Stimulated activated CD8-positive, alpha-beta memory T cell treated with anti-CD3 and anti-CD28 coated beads, Interleukin-15, amount 100 ng/mL, for 48 hours (primary cell): ENCODE measurements around the gene IL21.

Experiments used
- DNase-seq, 2 donors: peaks; one replicate each; pipeline ENCODE4 v3.0.0-alpha.2; 2020; ENCODE audit warnings: low read depth in 2 of 2

IL21 gene

DNA sequence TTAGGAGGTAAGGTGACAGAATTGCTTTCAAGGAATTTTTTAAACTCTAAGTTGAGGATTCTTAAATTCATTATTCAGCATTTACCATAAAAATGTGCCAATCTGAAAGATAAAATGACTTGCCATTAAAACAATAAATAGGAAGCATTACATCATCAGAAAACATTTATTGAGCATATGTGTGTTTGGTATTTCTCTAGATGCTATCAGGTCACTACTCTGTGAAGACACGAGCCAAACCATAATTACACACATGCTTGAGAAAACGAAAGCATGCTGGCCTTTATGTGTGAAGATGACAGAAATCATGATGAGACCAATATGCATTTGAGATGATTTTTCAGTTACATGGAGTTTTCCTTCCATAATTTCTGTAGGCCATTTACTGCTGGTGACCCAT, 12.3 kb upstream of the IL21 start:
- no peak for DNase-seq

- DNase-seq, result no peak
Measured at GRCh38 chr4:122632396-122633143, 11.7 kb upstream of the IL21 start.

- DNase-seq, result no peak
Measured at GRCh38 chr4:122625156-122625555, 4.3 kb upstream of the IL21 start.

DNA sequence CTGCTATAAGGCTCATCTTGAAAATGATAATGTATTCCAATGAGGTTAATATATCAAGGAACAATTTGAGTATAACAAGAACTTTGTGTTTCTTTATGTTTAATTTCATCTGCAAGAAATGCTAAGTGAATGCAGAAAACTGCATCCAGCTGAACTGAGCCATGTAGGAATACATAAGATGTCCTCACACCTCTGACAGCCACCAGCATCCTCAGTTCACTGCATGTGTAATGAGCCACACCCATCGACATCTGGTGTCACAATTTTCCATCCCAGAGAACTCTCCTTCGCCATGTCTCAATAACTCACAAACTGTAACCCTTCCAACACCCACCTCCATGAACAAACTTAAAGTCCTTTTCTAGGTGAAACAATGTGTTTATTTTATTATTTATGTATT, 3.3 kb upstream of the IL21 start:
- no peak for DNase-seq

DNA sequence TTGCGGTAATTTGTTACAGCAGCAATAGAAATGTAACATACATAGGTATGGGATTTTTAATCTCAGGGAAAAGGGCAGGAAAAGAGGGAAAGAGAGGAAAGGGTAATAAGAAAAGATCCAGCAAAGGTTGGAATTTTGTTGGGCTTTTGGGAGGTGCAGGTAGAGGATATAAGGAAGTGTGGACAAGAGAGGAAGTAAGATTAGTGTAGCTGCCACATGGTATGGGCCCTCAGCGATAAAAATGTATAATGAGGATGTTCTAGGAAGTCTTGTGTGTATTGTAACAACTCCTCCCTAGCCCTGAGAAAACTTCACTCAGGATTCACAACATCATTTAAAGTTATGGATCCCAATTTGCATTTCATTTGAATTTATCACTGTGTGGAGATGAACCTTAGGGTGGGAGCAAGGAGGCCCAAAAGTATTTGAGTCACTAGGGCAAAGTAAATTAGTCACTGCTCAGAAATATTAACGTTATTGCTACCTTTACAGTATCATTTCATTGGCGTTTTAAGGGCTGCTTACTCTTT, 2.8 kb upstream of the IL21 start:
- no peak for DNase-seq

GRCh38 chr4:122622400-122622799, 1.5 kb upstream of the IL21 start:
- DNase-seq, result no peak

DNA sequence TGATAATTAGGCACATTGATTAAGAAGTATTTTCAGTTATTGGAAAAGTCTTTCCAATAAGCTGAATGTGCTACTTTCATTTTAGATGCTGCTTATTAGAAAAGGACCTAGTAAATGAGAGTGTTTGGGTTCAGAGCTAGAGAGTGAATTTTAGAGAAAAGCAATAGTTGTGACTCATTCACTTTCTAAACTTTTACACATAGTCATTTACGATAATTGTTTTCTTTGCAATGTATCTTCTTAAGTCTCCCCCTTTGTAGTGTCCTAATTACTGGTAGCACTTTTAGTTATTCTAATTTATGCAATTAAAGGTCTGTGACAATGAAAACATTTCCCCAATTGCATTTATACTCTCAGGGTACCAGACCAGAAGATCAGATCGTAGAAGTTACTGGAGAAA, 1.3 kb downstream of the IL21 start:
- DNase-seq, result no peak

DNA sequence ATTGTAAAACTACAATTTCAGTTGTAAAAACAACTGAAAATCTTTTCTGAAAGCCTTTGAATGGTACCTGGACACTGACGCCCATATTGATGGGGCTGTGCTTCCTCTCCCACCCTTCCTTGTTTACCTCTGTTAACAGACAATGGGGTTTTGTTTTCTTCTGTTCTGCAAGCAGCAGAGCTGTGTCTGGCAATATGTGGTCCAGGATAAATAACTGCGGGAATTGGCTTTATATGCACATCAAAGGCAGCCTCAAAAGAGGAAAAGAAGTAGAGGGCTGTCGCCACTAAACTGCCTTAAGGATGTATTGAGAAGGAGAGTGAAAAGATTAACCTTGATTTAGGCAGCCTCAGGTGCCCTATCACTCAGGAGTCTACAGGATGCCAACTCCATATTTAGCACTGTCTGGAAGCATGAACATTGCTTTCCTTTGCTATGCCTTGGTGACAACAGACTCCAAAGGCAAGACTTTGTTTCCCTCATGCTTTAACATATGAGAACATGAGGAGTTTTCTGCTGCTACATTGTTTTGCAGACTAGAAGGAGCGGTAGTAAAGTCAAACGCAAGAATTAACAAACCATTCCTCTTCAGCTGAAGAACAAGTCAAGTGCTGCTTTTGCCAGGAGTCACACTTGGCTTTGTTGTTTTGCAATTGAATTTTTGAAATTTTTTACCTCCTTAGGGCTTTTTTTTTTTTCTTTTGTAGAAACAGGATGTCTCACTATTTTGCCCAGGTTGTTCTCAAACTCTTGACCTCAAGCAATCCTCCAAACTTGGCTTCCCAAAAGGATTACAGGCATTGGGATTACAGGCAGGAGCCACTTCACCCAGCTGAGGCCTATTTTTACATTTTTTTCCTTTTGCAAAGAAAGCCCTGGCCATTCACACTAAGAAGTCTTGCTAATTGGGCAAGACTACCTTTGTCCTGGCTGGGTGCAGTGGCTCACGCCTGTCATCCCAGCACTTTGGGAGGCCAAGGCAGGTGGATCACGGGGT, 3.0 kb downstream of the IL21 start:
- no peak for DNase-seq

DNA sequence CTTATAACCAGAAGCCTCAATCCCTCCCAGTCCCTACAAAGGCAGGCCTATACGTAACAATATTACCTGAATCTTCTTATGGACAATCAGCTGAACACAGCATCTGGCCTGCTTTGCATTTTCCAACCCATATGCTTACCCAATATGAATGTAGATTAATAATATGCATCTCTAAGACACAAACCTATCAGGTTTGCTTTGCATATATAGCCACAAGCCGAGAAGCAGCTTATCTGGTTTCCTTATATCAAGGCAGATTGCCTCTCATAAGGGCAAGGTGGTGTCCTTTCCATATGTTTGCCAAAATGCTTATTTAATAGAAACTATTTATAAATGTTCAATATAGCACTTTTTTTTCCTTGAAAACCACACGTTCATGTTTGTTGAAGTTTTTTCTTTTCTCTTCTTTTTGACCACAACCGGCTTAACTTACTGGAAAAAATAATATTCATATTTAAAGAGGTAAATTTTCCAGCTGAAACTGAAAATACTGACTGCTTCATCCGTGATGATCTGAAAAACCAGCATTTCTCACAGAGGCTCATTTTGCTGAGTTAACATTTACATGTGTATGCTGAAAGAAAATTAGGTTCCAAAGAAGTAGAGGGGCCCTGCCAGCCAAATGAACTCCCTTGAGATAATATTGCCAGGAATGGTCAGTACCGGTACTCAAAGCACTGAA, 3.8 kb downstream of the IL21 start:
- no peak for DNase-seq

GRCh38 chr4:122614621-122615020, 6.2 kb downstream of the IL21 start:
- DNase-seq, result no peak

DNA sequence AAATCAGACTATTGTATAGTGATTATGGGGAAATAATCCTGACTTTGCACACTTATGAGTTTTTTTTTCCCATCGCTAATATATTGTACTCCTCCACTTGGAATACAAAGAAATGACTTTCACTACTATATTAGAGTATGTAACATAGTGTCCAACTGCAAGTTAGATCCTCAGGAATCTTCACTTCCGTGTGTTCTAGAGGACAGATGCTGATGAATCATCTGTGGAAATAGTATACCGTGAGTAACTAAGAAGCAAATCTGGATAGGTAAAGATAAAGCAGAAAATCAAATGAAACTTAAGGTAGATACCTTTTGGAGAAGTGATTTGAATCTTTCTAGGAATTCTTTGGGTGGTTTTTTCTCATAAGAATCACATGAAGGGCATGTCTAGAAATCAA, 8.3 kb downstream of the IL21 start:
- DNase-seq, result no peak

DNA sequence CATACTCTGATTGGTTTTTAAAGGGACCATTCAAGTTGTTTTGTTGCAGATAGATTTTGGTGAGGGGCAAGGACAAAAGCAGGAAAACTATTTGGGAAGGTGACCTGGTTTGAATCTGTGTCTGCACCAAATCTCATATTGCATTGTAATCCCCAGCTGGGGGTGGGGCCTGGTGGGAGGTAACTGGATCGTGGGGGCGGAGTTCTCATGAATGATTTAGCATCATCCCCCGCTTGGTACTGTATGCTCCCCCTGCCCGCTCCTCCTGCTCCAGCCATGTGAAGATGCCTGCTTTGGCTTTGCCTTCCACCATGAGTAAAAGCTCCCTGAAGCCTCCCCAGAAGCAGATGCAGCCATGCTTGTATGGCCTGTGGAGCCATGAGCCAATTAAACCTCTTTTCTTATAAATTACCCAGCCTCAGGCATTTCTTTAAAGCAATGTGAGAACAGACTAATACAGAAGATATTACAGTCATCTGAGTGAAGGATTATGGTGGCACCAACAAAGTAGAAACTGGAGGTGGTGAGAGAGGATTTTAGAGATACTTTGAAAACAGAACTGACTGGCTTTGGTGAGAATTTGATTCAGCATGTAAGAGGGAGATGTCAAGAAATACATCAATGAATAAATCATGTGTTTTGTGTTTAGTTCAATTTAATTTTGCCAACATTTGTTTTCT, 14.4 kb downstream of the IL21 start:
- DNase-seq, result no peak

- no peak for DNase-seq
Measured at GRCh38 chr4:122604146-122604545, 16.7 kb downstream of the IL21 start.

- DNase-seq, result no peak
Measured at GRCh38 chr4:122603156-122603574, 17.7 kb downstream of the IL21 start.

DNA sequence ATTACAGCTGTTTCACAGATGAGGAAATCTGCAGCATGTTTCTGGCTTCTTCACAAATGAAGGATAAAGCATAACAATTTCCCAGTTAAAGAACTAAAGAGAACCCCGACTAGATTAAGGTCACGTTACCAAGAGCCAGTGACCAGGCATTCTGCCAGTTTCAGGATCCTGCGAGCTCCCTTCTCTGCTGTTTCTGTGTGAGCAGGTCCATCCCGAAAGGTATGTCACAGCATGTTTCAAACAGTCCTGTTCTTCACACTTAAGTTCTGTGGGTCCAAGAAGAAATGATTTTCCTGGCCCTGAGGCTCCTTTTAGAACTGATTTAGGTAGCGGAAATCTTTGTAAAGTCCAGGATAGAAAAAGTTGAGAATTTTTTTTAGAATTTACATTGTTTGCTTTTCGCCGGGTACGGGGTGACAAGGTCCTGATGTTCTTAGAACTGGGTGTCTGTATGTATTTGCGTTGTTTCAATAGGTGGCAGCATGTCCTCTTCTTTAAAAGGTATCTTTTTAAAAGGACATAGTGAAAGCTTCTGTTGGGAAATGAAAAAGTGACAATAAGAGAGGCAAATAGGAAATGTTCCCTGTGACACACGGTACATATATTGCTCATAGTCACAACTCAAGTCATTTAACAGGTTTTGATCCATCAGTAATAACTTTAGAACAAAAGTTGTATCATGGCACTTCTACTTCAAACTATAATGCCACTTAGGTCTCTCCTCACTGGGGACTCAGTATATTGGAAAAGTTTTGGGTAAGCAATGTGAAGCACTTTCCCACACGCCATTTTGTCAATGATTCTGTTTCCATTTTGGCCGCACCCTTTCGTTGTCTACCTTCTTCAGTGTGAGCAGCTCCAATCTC, 18.4 kb downstream of the IL21 start:
- DNase-seq, result no peak

DNA sequence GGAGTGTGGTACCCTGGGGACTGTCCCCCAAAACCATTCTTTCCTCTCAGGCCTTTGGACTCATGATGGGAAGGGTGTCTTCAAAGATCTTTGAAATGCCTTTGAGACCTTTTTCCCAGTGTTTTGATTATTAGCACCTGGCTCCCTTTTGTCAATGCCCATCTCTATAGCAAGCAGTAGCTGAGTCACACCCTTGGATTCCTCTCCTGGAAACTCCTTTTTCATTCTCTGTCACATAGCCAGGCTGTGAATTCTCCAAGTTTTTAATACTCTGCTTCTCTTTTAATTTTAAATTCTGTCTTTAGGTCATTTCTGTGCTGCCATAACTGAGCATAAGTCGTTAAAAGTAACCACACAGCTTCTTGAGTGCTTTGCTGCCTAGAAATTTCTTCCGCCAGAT, 29.7 kb downstream of the IL21 start:
- no peak for DNase-seq

- DNase-seq, result no peak
Measured at GRCh38 chr4:122588453-122589238, 32.2 kb downstream of the IL21 start.

- DNase-seq, result no peak
Measured at GRCh38 chr4:122584519-122584918, 36.3 kb downstream of the IL21 start.

- no peak for DNase-seq
Measured at GRCh38 chr4:122583906-122584305, 37.0 kb downstream of the IL21 start.
